ENCODE measurements around the gene PNPLA2.

Gene PNPLA2

DNA sequence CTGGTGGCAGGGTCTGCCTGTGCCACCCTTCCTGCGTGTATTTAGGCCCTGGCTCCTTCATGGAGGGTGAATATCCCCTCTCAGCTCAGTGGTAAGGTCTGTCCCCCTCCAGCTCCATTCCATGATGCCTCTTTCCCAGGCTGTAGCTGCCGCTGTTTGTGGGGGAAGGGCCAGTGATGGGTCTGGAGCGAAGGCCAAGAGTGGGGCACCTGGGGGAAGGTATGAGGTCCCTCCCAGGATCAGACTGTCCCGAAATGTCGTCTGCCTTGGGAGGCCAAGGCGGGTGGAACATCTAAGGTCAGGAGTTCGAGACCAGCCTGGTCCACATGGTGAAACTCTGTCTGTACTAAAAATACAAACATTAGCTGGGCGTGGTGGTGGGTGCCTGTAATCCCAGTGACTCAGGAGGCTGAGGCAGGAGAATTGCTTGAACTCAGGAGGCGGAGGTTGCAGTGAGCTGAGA, 15.2 kb downstream of the PNPLA2 start:
- peaks cover 36% of the 10 kb centered on the region for H3K4me1 Mint-ChIP-seq (ENCODE audit: low read depth)
- H3K27ac Mint-ChIP-seq, result peak overlapping the region; percentile 52
- no peaks in the 10 kb centered on the region for H3K9me3 Mint-ChIP-seq
- no peak for DNase-seq
- H3K4me3 Mint-ChIP-seq, result peak overlapping the region; percentile 71
- H3K27me3 Mint-ChIP-seq, result peaks cover 37% of the 10 kb centered on the region
- H3K36me3 Mint-ChIP-seq (ENCODE audit: low read depth), result peaks cover 29% of the 10 kb centered on the region

DNA sequence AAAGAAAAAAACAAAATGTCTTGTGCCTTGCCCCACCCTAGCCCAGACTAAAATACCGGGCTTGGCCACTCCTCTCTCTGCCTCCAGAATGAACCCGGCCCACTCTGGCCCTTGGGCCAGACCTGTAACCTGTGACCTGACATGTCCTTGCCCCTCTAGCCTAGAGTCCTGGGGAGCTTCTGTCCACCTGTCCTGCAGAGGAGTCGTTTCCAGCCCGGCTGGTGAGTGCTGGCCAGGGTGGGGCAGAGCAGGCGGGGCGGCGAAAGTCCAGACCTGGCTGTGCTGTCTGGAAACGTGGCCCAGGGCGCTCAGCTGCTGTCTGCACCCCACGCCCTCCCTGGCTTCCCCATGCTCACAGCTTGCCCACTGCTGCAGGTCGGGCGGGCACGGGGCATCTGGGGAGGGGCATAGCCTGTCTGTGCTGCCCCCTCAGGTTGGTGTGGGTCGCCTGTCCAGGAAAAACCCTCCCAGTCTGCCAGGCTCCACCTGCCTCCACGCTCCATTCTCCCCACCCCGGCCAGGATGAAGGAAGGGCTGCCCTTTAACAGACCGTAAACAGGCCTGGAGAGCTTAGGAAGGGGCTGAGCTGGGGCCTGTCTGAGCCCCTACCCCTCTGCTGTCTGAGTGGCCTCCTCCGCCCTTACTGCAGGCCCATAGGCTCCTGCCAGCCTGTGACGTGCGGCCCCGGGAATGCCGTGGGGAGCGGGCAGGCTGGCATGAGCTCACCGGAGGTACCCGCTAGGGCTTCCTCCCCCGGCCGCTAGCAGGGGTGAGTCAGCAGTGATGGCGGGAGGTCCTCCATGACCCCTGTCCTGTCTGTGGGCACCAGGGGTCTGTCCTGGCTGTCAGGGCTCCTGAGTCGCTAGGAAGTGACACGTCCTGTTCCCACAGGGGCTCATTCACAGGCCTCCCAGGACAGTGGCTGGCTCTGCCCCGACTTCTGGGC, 15.9 kb downstream of the PNPLA2 start:
- no peak overlapping the region for H3K27ac Mint-ChIP-seq

DNA sequence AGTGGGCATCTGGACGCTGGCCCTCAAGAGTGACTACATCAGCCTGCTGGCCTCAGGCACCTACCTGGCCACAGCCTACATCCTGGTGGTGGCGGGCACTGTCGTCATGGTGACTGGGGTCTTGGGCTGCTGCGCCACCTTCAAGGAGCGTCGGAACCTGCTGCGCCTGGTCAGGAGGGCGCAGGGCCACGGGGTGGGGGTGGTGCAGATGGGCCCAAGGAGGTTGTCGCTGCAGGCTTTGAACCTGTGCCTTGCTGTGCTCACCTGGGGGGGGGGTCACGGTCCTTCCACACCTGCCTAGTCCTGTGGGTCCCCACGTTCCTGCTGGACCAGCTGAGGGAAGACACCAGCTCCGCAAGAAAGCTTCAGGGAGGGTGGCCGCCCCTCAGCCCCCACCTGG, 17.6 kb downstream of the PNPLA2 start:
- Mint-ChIP-seq H3K4me1 (ENCODE audit: low read depth) (peaks cover 35% of the 10 kb centered on the region), H3K27me3 (peaks cover 14% of the 10 kb centered on the region), H3K27ac (no peak overlapping the region), H3K4me3 (no peak overlapping the region), H3K9me3 (no peaks in the 10 kb centered on the region), H3K36me3 (ENCODE audit: low read depth) (peaks cover 53% of the 10 kb centered on the region)
- DNase-seq, result no peak

More for the DNA sequence above, 15.9 kb downstream of the PNPLA2 start:
- Mint-ChIP-seq H3K9me3 (no peaks in the 10 kb centered on the region), H3K27me3 (peaks cover 29% of the 10 kb centered on the region), H3K4me1 (ENCODE audit: low read depth) (peaks cover 31% of the 10 kb centered on the region), H3K4me3 (peak overlapping the region; percentile 71), H3K36me3 (ENCODE audit: low read depth) (peaks cover 37% of the 10 kb centered on the region)
- no peak for DNase-seq

DNA sequence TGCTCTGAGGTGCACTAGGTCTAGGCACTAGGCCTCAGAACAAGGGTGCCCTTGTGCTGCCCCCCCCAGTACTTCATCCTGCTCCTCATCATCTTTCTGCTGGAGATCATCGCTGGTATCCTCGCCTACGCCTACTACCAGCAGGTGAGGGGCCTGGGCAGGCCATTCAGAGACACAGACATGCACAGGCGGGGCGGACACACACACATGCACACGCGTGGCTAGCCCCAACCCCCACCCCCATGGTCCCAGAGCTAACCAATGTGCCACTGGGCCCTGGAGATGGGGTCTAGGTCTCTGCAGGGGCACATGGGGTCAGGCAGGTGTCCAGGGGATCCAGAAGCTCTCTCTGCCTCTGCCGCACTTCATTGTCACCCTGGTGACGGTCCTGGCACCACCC, 18.0 kb downstream of the PNPLA2 start:
- no peak for DNase-seq
- Mint-ChIP-seq H3K27me3 (peaks cover 10% of the 10 kb centered on the region), H3K4me1 (ENCODE audit: low read depth) (peaks cover 35% of the 10 kb centered on the region), H3K36me3 (ENCODE audit: low read depth) (peaks cover 56% of the 10 kb centered on the region), H3K9me3 (no peaks in the 10 kb centered on the region), H3K27ac (no peak overlapping the region), H3K4me3 (no peak overlapping the region)

DNA sequence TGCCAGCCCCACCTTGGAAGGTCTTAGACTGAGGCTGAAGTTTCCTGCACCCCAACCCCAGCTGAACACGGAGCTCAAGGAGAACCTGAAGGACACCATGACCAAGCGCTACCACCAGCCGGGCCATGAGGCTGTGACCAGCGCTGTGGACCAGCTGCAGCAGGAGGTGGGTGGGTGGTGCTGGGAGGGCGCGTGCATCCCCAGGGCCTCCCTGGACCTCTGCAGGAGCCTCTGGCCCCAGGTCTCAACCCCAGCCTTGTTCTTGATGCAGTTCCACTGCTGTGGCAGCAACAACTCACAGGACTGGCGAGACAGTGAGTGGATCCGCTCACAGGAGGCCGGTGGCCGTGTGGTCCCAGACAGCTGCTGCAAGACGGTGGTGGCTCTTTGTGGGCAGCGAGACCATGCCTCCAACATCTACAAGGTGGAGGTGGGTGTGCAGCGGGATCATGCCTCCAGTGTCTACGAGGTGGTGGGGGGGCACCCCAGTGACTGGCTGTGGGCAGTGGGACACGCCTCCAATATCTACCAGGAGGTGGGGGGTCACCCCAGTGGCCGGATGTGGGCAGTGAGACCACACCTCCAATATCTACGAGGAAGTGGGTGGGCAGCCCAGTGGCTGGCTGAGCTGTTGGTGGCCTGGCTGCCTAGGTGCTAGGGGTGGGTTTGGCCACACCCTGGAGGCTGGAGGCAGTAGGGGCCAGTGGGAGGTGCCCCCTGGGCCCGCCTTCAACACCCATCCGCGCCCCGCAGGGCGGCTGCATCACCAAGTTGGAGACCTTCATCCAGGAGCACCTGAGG, 18.7 kb downstream of the PNPLA2 start:
- Mint-ChIP-seq H3K4me1 (ENCODE audit: low read depth) (peaks cover 32% of the 10 kb centered on the region), H3K36me3 (ENCODE audit: low read depth) (peaks cover 59% of the 10 kb centered on the region), H3K27me3 (peaks cover 4% of the 10 kb centered on the region), H3K9me3 (no peaks in the 10 kb centered on the region), H3K4me3 (no peak overlapping the region), H3K27ac (no peak overlapping the region)
- no peak for DNase-seq

DNA sequence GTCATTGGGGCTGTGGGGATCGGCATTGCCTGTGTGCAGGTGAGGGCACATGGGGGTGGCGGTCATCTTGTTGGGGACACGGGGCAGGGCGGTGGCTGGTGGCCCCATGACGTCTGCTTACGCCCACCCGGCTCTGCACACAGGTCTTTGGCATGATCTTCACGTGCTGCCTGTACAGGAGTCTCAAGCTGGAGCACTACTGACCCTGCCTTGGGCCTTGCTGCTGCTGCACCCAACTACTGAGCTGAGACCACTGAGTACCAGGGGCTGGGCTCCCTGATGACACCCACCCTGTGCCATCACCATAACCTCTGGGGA, 19.2 kb downstream of the PNPLA2 start:
- no peak for DNase-seq
- Mint-ChIP-seq H3K36me3 (ENCODE audit: low read depth) (peaks cover 59% of the 10 kb centered on the region), H3K4me1 (ENCODE audit: low read depth) (peaks cover 32% of the 10 kb centered on the region), H3K27ac (no peak overlapping the region), H3K27me3 (peaks cover 4% of the 10 kb centered on the region), H3K9me3 (no peaks in the 10 kb centered on the region), H3K4me3 (no peak overlapping the region)

DNA sequence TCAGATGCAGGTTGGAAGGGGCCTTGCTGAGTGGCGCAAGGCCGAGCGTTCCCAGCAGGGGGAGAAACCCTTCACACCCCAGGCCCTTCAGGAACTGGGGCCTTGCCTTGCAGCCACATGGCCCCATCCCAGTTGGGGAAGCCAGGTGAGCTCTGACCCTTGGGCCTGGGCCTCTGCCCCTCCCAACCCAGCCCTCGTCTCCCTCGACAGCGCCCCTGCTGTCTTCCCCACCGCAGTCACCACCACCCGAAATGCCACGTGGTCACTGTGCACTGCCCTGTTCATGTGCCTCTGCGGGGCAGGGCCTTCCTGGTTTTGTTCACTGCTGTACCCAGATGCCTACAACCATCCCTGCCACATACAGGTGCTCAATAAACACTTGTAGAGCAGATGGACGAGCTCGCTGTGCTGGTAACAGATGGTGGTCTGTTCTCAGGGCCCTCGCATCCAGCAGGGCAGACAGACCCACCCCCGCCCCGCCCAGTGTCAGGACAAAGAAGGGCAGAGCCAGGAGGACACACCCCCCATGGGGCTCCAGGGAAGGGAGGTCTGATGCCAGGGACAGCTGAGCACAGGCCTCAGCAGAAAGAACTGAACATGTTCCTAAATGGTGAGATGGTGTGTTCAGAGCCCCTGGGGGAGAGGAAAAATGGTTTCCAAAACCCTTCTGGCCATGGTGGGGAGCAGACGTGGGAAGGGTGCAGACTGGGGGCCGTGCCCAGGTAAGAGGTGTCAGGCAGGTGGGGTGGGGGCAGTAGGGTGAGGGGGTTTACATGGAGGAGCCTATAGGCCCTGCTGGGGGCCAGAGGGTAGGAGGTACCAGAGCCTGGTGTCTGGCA, 19.9 kb downstream of the PNPLA2 start:
- Mint-ChIP-seq H3K27me3 (peaks cover 4% of the 10 kb centered on the region), H3K36me3 (ENCODE audit: low read depth) (peaks cover 59% of the 10 kb centered on the region), H3K9me3 (no peaks in the 10 kb centered on the region), H3K4me1 (ENCODE audit: low read depth) (peaks cover 34% of the 10 kb centered on the region), H3K4me3 (no peak overlapping the region), H3K27ac (no peak overlapping the region)
- DNase-seq, result no peak

DNA sequence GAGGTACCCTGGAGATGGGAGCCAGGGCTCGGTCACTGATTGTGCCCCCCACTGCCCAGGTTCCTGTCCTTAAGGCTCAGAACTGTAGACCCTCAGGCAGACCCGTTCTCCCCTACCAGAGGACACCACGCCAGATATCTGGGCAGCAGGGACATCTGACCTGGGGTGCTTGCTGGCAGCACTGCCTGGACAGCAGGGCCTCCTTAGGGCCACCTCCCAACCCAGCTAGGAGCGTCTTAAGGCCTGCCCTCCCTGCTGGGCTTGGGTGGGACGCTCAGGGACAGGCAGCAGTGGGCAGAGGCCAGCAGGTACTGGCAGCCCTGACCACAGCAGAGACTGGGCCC, 20.5 kb downstream of the PNPLA2 start:
- Mint-ChIP-seq H3K27me3 (no peaks in the 10 kb centered on the region), H3K27ac (no peak overlapping the region), H3K9me3 (no peaks in the 10 kb centered on the region), H3K4me3 (no peak overlapping the region), H3K36me3 (ENCODE audit: low read depth) (peaks cover 59% of the 10 kb centered on the region), H3K4me1 (ENCODE audit: low read depth) (peaks cover 34% of the 10 kb centered on the region)
- DNase-seq, result no peak

DNA sequence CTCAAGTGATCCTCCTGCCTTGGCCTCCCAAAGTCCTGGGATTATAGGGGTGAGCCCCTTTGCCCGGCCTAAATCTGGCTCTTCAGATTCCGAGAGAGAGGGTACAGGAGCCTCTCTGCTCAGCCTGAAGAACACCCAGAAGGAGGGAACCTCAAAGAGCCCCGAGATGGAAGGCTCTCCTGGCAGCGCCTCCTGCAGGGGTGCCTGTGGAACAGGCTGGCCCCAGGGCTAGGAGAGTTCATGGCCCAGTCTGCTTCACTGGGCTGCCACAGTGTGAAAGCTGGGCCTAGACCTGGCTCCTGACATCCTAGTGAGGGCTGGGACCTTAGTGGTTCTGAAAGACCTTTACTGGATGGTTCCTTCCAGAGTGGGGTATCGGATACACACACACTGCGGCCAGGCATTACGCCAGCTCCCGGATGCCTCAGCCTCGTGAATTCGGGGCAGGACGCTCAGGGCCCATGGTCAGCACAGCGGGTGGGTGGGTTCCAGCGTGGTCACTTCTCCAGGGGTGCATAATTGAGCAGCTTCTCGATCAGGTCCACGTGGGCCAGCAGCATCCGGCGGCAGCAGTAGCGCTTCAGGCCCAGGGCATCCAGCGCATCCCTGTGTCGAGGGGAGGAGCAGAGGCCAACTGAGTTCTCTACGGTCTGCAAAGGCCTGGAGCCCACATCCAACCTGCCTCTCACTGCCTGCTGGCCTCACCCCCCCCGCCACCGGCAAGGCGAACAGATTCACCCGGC, 21.3 kb downstream of the PNPLA2 start:
- Mint-ChIP-seq H3K27ac (peak overlapping the region; percentile 62), H3K27me3 (no peaks in the 10 kb centered on the region), H3K9me3 (no peaks in the 10 kb centered on the region), H3K4me1 (ENCODE audit: low read depth) (peaks cover 31% of the 10 kb centered on the region), H3K4me3 (peak overlapping the region; percentile 90), H3K36me3 (ENCODE audit: low read depth) (peaks cover 59% of the 10 kb centered on the region)
- DNase-seq, result no peak

DNA sequence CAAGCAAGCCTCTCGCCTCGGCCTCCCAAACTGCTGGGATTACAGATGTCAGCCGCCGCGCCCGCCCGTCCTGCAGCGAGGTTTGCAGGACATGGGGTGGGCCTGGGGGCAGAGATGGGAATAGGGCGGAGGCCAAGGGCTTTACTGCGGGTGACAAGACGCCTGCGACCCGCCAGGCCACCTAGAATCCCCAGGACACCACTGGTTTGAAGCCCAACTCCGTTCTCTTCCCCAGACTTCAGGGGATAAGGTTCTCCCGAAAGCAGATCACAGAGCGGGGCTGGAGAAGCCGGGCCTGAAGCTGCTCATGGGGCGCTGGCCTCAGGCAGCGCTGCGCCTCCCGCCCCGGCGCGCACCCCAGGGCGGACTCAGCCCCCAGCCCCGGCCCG, 23.3 kb downstream of the PNPLA2 start:
- Mint-ChIP-seq H3K9me3 (no peaks in the 10 kb centered on the region), H3K4me1 (ENCODE audit: low read depth) (peaks cover 29% of the 10 kb centered on the region), H3K27me3 (no peaks in the 10 kb centered on the region), H3K4me3 (peak overlapping the region; percentile 90), H3K27ac (peak overlapping the region; percentile 88), H3K36me3 (ENCODE audit: low read depth) (peaks cover 48% of the 10 kb centered on the region)
- DNase-seq, result no peak

DNA sequence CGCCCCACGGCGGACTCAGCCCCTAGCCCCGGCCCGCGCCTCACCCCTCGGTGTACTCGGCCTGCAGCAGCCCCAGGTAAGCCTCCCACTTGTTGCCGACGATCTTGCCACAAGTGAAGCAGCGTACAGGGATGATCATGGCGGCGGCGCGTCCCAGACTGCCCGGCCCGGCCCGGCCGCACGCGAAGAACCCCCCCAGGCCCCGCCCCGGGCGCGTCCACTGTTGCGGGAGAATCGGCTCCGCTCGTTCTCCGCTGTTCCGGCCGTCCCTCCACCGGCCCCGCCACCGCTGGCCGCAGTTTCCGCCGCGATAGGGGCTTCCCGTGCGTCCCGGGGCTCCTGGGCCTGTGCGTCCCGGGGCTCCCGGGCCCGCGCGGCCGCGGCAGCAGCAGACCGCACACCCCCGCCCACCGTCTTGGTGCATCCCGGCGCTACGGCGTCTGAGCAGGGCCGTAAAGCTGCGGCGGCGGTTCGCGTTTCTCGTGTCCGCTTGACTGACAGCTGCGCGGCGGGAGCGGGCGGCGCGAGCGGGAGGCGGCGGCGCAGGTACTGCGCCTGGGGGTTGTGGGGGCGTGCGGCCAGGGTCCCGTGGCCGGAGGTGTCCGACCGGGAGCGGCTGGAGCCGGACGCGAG, 23.8 kb downstream of the PNPLA2 start, which contains the start of the genes POLR2L and TSPAN4:
Gene POLR2L, minus strand, starts transcription at position 160 of the 633 bp plus-strand sequence. Its CDS starts 21 bp downstream, at position 139.
Gene TSPAN4, plus strand, starts transcription at position 483 of the 633 bp plus-strand sequence. CDS start 7,453 bp downstream, outside the sequence.
- H3K36me3 Mint-ChIP-seq (ENCODE audit: low read depth), result peaks cover 44% of the 10 kb centered on the region
- peaks cover 29% of the 10 kb centered on the region for H3K4me1 Mint-ChIP-seq (ENCODE audit: low read depth)

DNA sequence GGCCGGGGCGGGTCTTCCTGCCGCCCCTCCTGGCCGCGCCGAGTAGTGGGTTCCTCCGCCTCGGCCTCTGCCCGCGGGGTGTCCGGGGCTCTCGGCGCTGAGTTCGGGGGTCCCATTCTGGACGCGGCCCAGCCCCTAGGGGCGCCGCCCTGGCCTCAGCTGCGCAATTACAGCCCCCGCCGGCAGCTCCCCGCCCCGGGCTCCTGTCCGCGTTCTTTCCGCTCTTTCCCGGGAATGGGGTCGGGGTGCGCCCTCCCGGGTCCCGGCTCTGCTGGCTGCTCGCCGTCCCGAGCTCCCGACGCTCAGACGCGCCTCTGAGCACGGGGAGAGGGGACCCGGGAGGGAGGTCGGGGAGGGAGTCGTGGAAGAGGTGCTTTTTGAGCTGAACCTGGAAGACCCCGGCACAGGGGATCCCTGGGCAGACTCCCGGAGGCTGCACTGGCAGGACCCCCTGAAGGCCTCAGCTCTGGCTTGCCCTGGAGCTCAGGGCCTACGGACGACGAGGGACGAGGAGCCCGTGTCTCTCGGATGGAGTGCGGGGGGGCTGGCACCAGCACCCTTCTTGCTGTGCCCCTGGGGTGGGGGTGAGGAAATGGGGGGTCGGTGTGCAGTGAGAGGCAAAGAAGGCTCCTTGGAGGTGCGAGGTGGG, 24.5 kb downstream of the PNPLA2 start:
- peaks cover 37% of the 10 kb centered on the region for H3K36me3 Mint-ChIP-seq (ENCODE audit: low read depth)
- H3K4me1 Mint-ChIP-seq (ENCODE audit: low read depth), result peaks cover 29% of the 10 kb centered on the region
- no peaks in the 10 kb centered on the region for H3K9me3 Mint-ChIP-seq
- no peaks in the 10 kb centered on the region for H3K27me3 Mint-ChIP-seq
- peak overlapping the region; percentile 57 for H3K27ac Mint-ChIP-seq
- no peak for DNase-seq
- peak overlapping the region; percentile 78 for H3K4me3 Mint-ChIP-seq

More for the DNA sequence above, 23.8 kb downstream of the PNPLA2 start, which contains the start of the genes POLR2L and TSPAN4:
- peak within 1 kb of the TSS; percentile 90 for H3K4me3 Mint-ChIP-seq
- no peaks in the 10 kb centered on the region for H3K27me3 Mint-ChIP-seq
- H3K27ac Mint-ChIP-seq, result peak within 1 kb of the TSS; percentile 88
- peak; percentile 94 for DNase-seq
- H3K9me3 Mint-ChIP-seq, result no peaks in the 10 kb centered on the region
